IMR-90 (cell line): ENCODE measurements around the gene KIF25. TPM values are rescaled to one million over a fixed set of nuclear protein-coding genes. Genes with fewer than 3 reads are reported as not detected.
A peak's percentile ranks its signal among the peaks of the same experiment; 100 is the strongest.

Experiments used
- ATAC-seq: fragments of 200-7000 bp; cut with Tn5 transposase; 2 replicates; pipeline ENCODE4 v1.9.1; 2020; ENCODE audit warnings: low read depth, mild to moderate bottlenecking, moderate library complexity
- BruUV-seq: library from RNA; stranded (reverse); fragments of 400-500 nt; replicated peaks from 2 replicates; lab custom pipeline; 2021; lab: Mats Ljungman, UMichigan
- CTCF ChIA-PET: fragments of 300-600 bp; formaldehyde crosslinking; extraction: SDS; loops from one replicate; lab custom pipeline; 2021; ENCODE audit warnings: antibody characterized with exemption; lab: Yijun Ruan, JAX
- POLR2A ChIA-PET: fragments of 300-600 bp; sonication (Branson Sonifier 250); formaldehyde crosslinking; loops from one replicate; lab custom pipeline; 2022; ENCODE audit warnings: antibody characterized with exemption; ENCODE audit not compliant: unreplicated experiment; lab: Charles Lee
- DNase-seq: peaks from one replicate; pipeline ENCODE4 v3.0.0; 2013
- H2AFZ ChIP-seq: replicated peaks from 2 replicates; pipeline ENCODE3; 2013; ENCODE audit warnings: low read length, mild to moderate bottlenecking; ENCODE audit not compliant: poor library complexity
- H2AK5ac ChIP-seq: 2 replicates; pipeline ENCODE4 v1.6.1; 2013; ENCODE audit warnings: low read depth, low read length, inconsistent platforms
- H2AK9ac ChIP-seq: replicated peaks from 2 replicates; pipeline ENCODE3; 2013; ENCODE audit warnings: mild to moderate bottlenecking, low read depth, low read length, moderate library complexity; ENCODE audit not compliant: poor library complexity
- H2BK120ac ChIP-seq: 2 replicates; pipeline ENCODE4 v1.6.1; 2013; ENCODE audit warnings: low read depth, low read length, inconsistent platforms
- H2BK15ac ChIP-seq: 3 replicates; pipeline ENCODE4 v1.6.1; 2013; ENCODE audit warnings: low read depth, low read length, inconsistent platforms
- H2BK20ac ChIP-seq: 2 replicates; pipeline ENCODE4 v1.6.1; 2013; ENCODE audit warnings: low read depth, mild to moderate bottlenecking, inconsistent platforms, low read length, moderate library complexity
- H2BK5ac ChIP-seq: 2 replicates; pipeline ENCODE4 v1.6.1; 2013; ENCODE audit warnings: mild to moderate bottlenecking, low read depth, low read length, inconsistent platforms; ENCODE audit not compliant: poor library complexity, severe bottlenecking
- H3K14ac ChIP-seq: replicated peaks from 2 replicates; pipeline ENCODE4 v1.6.1; 2013; ENCODE audit warnings: low read depth, low read length, inconsistent platforms
- H3K18ac ChIP-seq: 2 replicates; pipeline ENCODE4 v1.6.1; 2013; ENCODE audit warnings: low read depth, low read length, control low read depth
- H3K23ac ChIP-seq: 2 replicates; pipeline ENCODE4 v1.6.1; 2013; ENCODE audit warnings: low read depth, low read length, inconsistent platforms
- H3K27ac ChIP-seq: 2 replicates; pipeline ENCODE4 v1.5.1; 2013; ENCODE audit warnings: mild to moderate bottlenecking, control low read depth, low read length; ENCODE audit not compliant: insufficient read depth
- H3K27me3 ChIP-seq: 2 replicates; pipeline ENCODE4 v1.6.1; 2013; ENCODE audit warnings: low read length; ENCODE audit not compliant: control insufficient read depth, insufficient read depth
- H3K36me3 ChIP-seq: 2 replicates; pipeline ENCODE4 v1.6.1; 2013; ENCODE audit warnings: low read length, mixed read lengths; ENCODE audit not compliant: control insufficient read depth, insufficient read depth
- H3K4ac ChIP-seq: 2 replicates; pipeline ENCODE4 v1.6.1; 2013; ENCODE audit warnings: low read depth, low read length, inconsistent platforms
- H3K4me1 ChIP-seq: 2 replicates; pipeline ENCODE4 v1.6.1; 2013; ENCODE audit warnings: low read length, mixed read lengths; ENCODE audit not compliant: control insufficient read depth, insufficient read depth
- H3K4me2 ChIP-seq: 2 replicates; pipeline ENCODE4 v1.6.1; 2013; ENCODE audit warnings: low read depth, mild to moderate bottlenecking, control low read depth, low read length, moderate library complexity
- H3K4me3 ChIP-seq: 2 replicates; pipeline ENCODE4 v1.5.1; 2013; ENCODE audit warnings: low read depth, mild to moderate bottlenecking, control low read depth, low read length, moderate library complexity; ENCODE audit not compliant: insufficient read depth
- H3K56ac ChIP-seq: 2 replicates; pipeline ENCODE4 v1.6.1; 2013; ENCODE audit warnings: low read length, inconsistent platforms; ENCODE audit not compliant: insufficient read depth; ENCODE audit errors: extremely low read depth
- H3K79me1 ChIP-seq, 2 experiments: 2 replicates each; pipeline ENCODE4 v1.6.1; 2013; ENCODE audit warnings: low read length in 2 of 2, inconsistent platforms in 1 of 2, low read depth in 1 of 2
- H3K9ac ChIP-seq: 2 replicates; pipeline ENCODE4 v1.6.1; 2013; ENCODE audit warnings: low read depth, low read length, control low read depth
- H3K9me1 ChIP-seq: 2 replicates; pipeline ENCODE4 v1.6.1; 2013; ENCODE audit warnings: low read length, inconsistent platforms; ENCODE audit not compliant: insufficient read depth
- H3K9me3 ChIP-seq: 2 replicates; pipeline ENCODE4 v1.6.1; 2013; ENCODE audit warnings: low read length; ENCODE audit not compliant: control insufficient read depth, insufficient read depth
- H4K20me1 ChIP-seq: 2 replicates; pipeline ENCODE4 v1.6.1; 2013; ENCODE audit warnings: low read length, inconsistent platforms; ENCODE audit not compliant: insufficient read depth
- H4K5ac ChIP-seq: 2 replicates; pipeline ENCODE4 v1.6.1; 2013; ENCODE audit warnings: mild to moderate bottlenecking, low read depth, low read length, control low read depth
- H4K8ac ChIP-seq, 2 experiments: 2 replicates each; pipeline ENCODE4 v1.6.1; 2013; ENCODE audit warnings: low read depth in 2 of 2, low read length in 2 of 2, control low read depth in 1 of 2, inconsistent platforms in 1 of 2
- H4K91ac ChIP-seq: 2 replicates; pipeline ENCODE4 v1.6.1; 2013; ENCODE audit warnings: low read depth, low read length, inconsistent platforms; ENCODE audit not compliant: insufficient read depth
- BHLHE40 ChIP-seq: fragments of 150-350 bp; IDR thresholded peaks from 2 replicates; pipeline ENCODE4 v1.6.1; 2016; ENCODE audit warnings: mild to moderate bottlenecking, low read depth, low read length
- CEBPB ChIP-seq: IDR thresholded peaks from 2 replicates; pipeline ENCODE4 v1.6.1; 2012; ENCODE audit warnings: low read depth, low read length, improper control_type of control experiment
- CHD1 ChIP-seq: IDR thresholded peaks from 2 replicates; pipeline ENCODE4 v1.6.1; 2012; ENCODE audit warnings: low read depth, low read length, improper control_type of control experiment
- CTCF ChIP-seq: conservative IDR thresholded peaks from 2 replicates; pipeline ENCODE4 v1.5.1; 2012; ENCODE audit warnings: mild to moderate bottlenecking, low read depth, low read length, improper control_type of control experiment
- FOS ChIP-seq: fragments of 150-350 bp; IDR thresholded peaks from 2 replicates; pipeline ENCODE4 v1.6.1; 2016; ENCODE audit warnings: low read depth, low read length
- MAFK ChIP-seq: IDR thresholded peaks from 2 replicates; pipeline ENCODE4 v1.6.1; 2012; ENCODE audit warnings: low read depth, low read length, improper control_type of control experiment
- MAZ ChIP-seq: IDR thresholded peaks from 2 replicates; pipeline ENCODE4 v1.6.1; 2012; ENCODE audit warnings: low read depth, mild to moderate bottlenecking, low read length, improper control_type of control experiment, moderate library complexity, borderline replicate concordance
- MXI1 ChIP-seq: IDR thresholded peaks from 2 replicates; pipeline ENCODE4 v1.6.1; 2012; ENCODE audit warnings: low read depth, mild to moderate bottlenecking, low read length, moderate library complexity, borderline replicate concordance
- POLR2A ChIP-seq: IDR thresholded peaks from 2 replicates; pipeline ENCODE4 v1.6.1; 2012; ENCODE audit warnings: mild to moderate bottlenecking, low read depth, low read length
- RAD21 ChIP-seq: IDR thresholded peaks from 2 replicates; pipeline ENCODE4 v1.6.1; 2012; ENCODE audit warnings: low read length, improper control_type of control experiment
- RCOR1 ChIP-seq: IDR thresholded peaks from 2 replicates; pipeline ENCODE4 v1.6.1; 2012; ENCODE audit warnings: mild to moderate bottlenecking, low read length, improper control_type of control experiment; ENCODE audit not compliant: insufficient replicate concordance
- RFX5 ChIP-seq: IDR thresholded peaks from 2 replicates; pipeline ENCODE4 v1.8.0; 2012; ENCODE audit warnings: low read depth, mild to moderate bottlenecking, low read length, moderate library complexity
- SMC3 ChIP-seq: fragments of 150-350 bp; IDR thresholded peaks from 2 replicates; pipeline ENCODE4 v1.6.1; 2016; ENCODE audit warnings: low read depth, mild to moderate bottlenecking, antibody characterized with exemption, low read length, moderate library complexity
- WGBS, 2 experiments: methylation state at CpG; one replicate each; pipeline versions ENCODE4 v1.1.5 to v1.1.7; 2013; ENCODE audit warnings: missing lambda C conversion rate in 2 of 2; ENCODE audit not compliant: insufficient read length in 1 of 2; ENCODE audit errors: extremely low coverage in 2 of 2; 5-methylcytosine and 5-hydroxymethylcytosine counted together
- dilution Hi-C: fragments of 300-500 bp; cut with HindIII; formaldehyde crosslinking; loops from one replicate; pipeline ENCODE4 v1.14.3; 2018; ENCODE audit warnings: low sequenced_read_pairs; ENCODE audit not compliant: unreplicated experiment
- in situ Hi-C: fragments of 300-500 bp; cut with MboI; formaldehyde crosslinking; loops from 3 replicates; pipeline ENCODE4 v1.14.3; 2019; ENCODE audit warnings: low sequenced_read_pairs, inconsistent platforms, mixed read lengths
- intact Hi-C: fragments of 100-400 bp; cut with micrococcal nuclease; formaldehyde crosslinking; loops from 2 replicates; pipeline ENCODE4 v1.10.0; 2022
- polyA plus RNA-seq, 3 experiments: library from polyadenylated mRNA; depleted of rRNA; stranded (reverse); fragments of >200 nt; gene quantifications; 2 replicates each; pipeline ENCODE4 v1.2.3, GENCODE V29; 2012; ENCODE audit warnings: low replicate concordance in 1 of 3
- total RNA-seq: library from RNA; depleted of rRNA; stranded (reverse); fragments of >200 nt; gene quantifications from 2 replicates; pipeline ENCODE4 v1.2.3, GENCODE V29; 2012
- TF ChIP-seq, protein P1 (sequence below): fragments of 150-350 bp; IDR thresholded peaks from 2 replicates; pipeline ENCODE4 v1.6.1; 2017; ENCODE audit warnings: mild to moderate bottlenecking, antibody characterized with exemption, low read length, low read depth

The KIF25 gene
- total and polyA plus RNA-seq, 2 of the 4 experiments (the other 2 are of a cell fraction) = not detected

GRCh38 chr6:168007592-168008338, 10.3 kb downstream of the KIF25 start:
- Histone ChIP-seq H3K9ac (no peak overlapping the region), H3K23ac (no peak overlapping the region), H3K4ac (no peak overlapping the region), H4K5ac (no peak overlapping the region), H3K14ac (no peak overlapping the region), H3K4me1 (no peaks in the 10 kb centered on the region), H3K36me3 (no peaks in the 10 kb centered on the region), H4K8ac (no peak overlapping the region), H2AFZ (no peak overlapping the region), H3K27ac (no peak overlapping the region), H2BK15ac (no peak overlapping the region), H3K9me3 (peaks cover 10% of the 10 kb centered on the region), H2AK5ac (no peak overlapping the region), H3K9me1 (0 out of 2 replicates have a peak, but pooled peaks cover 3% of the 10 kb centered on the region), H4K20me1 (no peaks in the 10 kb centered on the region), H3K79me1 (no peaks in the 10 kb centered on the region), H3K27me3 (peaks cover 5% of the 10 kb centered on the region), H4K91ac (no peak overlapping the region), H2BK120ac (no peak overlapping the region), H3K4me2 (no peak overlapping the region), H2BK5ac (peak overlapping the region; percentile 66), H3K4me3 (no peak overlapping the region), H3K18ac (no peak overlapping the region), H2BK20ac (no peak overlapping the region; the same call in 1 of the 2 replicates), H2AK9ac (no peak overlapping the region), H3K56ac (no peak overlapping the region)
- CTCF ChIA-PET = no interaction called here
- dilution Hi-C loops (no loop called here), in situ Hi-C loops (no loop called here), intact Hi-C loops (loop anchor here (2.0 kb wide), 1 partner anchor 81 kb away; no protein-coding TSS in a partner anchor)
- TF ChIP-seq MXI1 = no peak
- peak; percentile 87 for TF ChIP-seq RFX5
- no peak for TF ChIP-seq CTCF
- TF ChIP-seq, protein P1, sequence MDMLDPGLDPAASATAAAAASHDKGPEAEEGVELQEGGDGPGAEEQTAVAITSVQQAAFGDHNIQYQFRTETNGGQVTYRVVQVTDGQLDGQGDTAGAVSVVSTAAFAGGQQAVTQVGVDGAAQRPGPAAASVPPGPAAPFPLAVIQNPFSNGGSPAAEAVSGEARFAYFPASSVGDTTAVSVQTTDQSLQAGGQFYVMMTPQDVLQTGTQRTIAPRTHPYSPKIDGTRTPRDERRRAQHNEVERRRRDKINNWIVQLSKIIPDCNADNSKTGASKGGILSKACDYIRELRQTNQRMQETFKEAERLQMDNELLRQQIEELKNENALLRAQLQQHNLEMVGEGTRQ = peak; percentile 26; the same call in 1 of the 2 replicates
- TF ChIP-seq POLR2A = no peak
- TF ChIP-seq FOS = peak; percentile 95
- 0 out of 2 replicates have a peak, but pooled peaks have one; percentile 9 for TF ChIP-seq MAZ
- TF ChIP-seq CEBPB = peak; percentile 99
- TF ChIP-seq CHD1 = no peak
- 0 out of 2 replicates have a peak, but pooled peaks have one; percentile 15 for TF ChIP-seq MAFK
- peak; percentile 32; the same call in 1 of the 2 replicates for TF ChIP-seq BHLHE40
- no peak for TF ChIP-seq SMC3
- TF ChIP-seq RAD21 = 0 out of 2 replicates have a peak, but pooled peaks have one; percentile 10
- TF ChIP-seq RCOR1 = peak; percentile 71
- DNase-seq = peak; percentile 99
- no TSS peak for BruUV-seq
- WGBS, 2 experiments = no CpG with 5 or more reads among the region's 3 CpGs
- ATAC-seq = peak; percentile 97
- POLR2A ChIA-PET = no interaction called here
